ENCODE data around the gene POFUT1. TPM values are rescaled to one million over a fixed set of nuclear protein-coding genes. Genes with fewer than 3 reads are reported as not detected.

POFUT1 gene
- total and polyA plus RNA-seq, 9 of the 15 experiments (the other 6 are each of a cell fraction or from before 2014, with no cell fraction given), result 3.5 to 44.7 (median 23.5) TPM

DNA sequence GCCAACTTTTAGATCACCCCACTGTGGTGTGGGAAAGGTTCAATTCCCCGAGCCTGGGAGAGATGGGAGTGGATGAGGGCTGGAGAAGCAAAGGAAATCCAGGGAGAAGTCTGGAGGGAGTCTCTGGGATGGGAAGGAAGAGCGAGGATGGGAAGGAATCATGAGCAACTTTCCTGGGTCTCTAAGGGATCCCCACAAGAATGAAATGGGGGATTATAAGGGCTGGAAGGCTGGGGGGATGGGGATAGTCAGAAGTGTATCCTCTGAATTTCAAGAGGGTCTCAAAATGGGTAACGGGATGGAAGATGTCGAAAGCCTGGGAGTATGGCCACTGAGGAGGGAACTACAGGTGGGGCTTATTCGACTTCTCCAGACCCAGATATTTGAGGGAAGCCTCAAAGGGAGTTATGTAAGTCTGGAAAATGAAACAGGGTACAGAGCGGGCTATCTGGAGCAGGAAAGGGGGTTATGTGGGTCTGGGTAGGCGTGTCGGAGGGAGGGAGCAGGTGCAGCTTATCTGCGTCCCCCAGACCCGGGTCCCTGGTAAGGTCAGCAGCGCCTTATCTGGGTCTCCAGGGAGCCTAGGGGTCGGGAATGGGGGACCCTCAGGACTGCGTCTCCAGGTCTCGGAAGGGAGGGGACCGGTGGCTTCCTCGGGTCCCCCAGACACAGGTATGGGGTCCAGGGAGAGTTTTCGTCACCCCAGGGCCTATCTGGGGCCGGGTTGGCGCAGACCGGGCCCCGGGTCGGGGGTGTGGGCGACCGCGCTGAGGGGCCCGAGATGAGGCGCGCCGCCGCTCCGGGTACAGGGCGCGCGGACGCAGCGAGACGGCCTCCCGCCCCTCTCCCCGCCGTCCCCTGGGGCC is 687 bp upstream of the POFUT1 start (continued):
- no peak for TF ChIP-seq JUND (IDR thresholded peaks at IDR 0.05; ENCODE audit: borderline replicate concordance, low read depth, low read length)
- no peak for TF ChIP-seq JUND (tag; IDR thresholded peaks at IDR 0.05; ENCODE audit: borderline replicate concordance, low read depth, low read length)
- TF ChIP-seq, protein P1, sequence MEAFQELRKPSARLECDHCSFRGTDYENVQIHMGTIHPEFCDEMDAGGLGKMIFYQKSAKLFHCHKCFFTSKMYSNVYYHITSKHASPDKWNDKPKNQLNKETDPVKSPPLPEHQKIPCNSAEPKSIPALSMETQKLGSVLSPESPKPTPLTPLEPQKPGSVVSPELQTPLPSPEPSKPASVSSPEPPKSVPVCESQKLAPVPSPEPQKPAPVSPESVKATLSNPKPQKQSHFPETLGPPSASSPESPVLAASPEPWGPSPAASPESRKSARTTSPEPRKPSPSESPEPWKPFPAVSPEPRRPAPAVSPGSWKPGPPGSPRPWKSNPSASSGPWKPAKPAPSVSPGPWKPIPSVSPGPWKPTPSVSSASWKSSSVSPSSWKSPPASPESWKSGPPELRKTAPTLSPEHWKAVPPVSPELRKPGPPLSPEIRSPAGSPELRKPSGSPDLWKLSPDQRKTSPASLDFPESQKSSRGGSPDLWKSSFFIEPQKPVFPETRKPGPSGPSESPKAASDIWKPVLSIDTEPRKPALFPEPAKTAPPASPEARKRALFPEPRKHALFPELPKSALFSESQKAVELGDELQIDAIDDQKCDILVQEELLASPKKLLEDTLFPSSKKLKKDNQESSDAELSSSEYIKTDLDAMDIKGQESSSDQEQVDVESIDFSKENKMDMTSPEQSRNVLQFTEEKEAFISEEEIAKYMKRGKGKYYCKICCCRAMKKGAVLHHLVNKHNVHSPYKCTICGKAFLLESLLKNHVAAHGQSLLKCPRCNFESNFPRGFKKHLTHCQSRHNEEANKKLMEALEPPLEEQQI (IDR thresholded peaks at IDR 0.05), result no peak
- TF ChIP-seq NFE2L1 (tag; IDR thresholded peaks at IDR 0.05; ENCODE audit: borderline replicate concordance, low read depth), result no peak
- TF ChIP-seq RNF2 (IDR thresholded peaks at IDR 0.05), result no peak
- TF ChIP-seq, protein P2, sequence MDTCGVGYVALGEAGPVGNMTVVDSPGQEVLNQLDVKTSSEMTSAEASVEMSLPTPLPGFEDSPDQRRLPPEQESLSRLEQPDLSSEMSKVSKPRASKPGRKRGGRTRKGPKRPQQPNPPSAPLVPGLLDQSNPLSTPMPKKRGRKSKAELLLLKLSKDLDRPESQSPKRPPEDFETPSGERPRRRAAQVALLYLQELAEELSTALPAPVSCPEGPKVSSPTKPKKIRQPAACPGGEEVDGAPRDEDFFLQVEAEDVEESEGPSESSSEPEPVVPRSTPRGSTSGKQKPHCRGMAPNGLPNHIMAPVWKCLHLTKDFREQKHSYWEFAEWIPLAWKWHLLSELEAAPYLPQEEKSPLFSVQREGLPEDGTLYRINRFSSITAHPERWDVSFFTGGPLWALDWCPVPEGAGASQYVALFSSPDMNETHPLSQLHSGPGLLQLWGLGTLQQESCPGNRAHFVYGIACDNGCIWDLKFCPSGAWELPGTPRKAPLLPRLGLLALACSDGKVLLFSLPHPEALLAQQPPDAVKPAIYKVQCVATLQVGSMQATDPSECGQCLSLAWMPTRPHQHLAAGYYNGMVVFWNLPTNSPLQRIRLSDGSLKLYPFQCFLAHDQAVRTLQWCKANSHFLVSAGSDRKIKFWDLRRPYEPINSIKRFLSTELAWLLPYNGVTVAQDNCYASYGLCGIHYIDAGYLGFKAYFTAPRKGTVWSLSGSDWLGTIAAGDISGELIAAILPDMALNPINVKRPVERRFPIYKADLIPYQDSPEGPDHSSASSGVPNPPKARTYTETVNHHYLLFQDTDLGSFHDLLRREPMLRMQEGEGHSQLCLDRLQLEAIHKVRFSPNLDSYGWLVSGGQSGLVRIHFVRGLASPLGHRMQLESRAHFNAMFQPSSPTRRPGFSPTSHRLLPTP (IDR thresholded peaks at IDR 0.05; ENCODE audit: borderline replicate concordance, extremely low read depth, insufficient read length), result no peak
- TF ChIP-seq RUNX1 (IDR thresholded peaks at IDR 0.05; ENCODE audit: low read depth), result no peak
- no peak for TF ChIP-seq SLC30A9 (CRISPR knock-in tag; IDR thresholded peaks at IDR 0.05)
- TF ChIP-seq FOSL1 (tag; conservative IDR thresholded peaks at IDR 0.05), result no peak
- 0 out of 2 replicates have a peak, but pooled peaks have one; percentile 57 for TF ChIP-seq SRSF3 (IDR thresholded peaks at IDR 0.05; ENCODE audit: insufficient read depth, low read length)
- TF ChIP-seq, protein P3, sequence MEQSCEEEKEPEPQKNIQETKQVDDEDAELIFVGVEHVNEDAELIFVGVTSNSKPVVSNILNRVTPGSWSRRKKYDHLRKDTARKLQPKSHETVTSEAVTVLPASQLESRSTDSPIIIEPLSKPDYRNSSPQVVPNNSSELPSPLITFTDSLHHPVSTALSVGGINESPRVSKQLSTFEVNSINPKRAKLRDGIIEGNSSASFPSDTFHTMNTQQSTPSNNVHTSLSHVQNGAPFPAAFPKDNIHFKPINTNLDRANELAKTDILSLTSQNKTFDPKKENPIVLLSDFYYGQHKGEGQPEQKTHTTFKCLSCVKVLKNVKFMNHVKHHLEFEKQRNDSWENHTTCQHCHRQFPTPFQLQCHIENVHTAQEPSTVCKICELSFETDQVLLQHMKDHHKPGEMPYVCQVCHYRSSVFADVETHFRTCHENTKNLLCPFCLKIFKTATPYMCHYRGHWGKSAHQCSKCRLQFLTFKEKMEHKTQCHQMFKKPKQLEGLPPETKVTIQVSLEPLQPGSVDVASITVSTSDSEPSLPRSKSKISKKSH (CRISPR knock-in tag; IDR thresholded peaks at IDR 0.05), result no peak
- no peak for TF ChIP-seq ZNF77 (CRISPR knock-in tag; IDR thresholded peaks at IDR 0.05)
- no peak for TF ChIP-seq ELF1 (tag; IDR thresholded peaks at IDR 0.05)
- TF ChIP-seq, protein P4, sequence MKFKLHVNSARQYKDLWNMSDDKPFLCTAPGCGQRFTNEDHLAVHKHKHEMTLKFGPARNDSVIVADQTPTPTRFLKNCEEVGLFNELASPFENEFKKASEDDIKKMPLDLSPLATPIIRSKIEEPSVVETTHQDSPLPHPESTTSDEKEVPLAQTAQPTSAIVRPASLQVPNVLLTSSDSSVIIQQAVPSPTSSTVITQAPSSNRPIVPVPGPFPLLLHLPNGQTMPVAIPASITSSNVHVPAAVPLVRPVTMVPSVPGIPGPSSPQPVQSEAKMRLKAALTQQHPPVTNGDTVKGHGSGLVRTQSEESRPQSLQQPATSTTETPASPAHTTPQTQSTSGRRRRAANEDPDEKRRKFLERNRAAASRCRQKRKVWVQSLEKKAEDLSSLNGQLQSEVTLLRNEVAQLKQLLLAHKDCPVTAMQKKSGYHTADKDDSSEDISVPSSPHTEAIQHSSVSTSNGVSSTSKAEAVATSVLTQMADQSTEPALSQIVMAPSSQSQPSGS (CRISPR knock-in tag; IDR thresholded peaks at IDR 0.05), result 0 out of 2 replicates have a peak, but pooled peaks have one; percentile 31
- TF ChIP-seq, protein P5, sequence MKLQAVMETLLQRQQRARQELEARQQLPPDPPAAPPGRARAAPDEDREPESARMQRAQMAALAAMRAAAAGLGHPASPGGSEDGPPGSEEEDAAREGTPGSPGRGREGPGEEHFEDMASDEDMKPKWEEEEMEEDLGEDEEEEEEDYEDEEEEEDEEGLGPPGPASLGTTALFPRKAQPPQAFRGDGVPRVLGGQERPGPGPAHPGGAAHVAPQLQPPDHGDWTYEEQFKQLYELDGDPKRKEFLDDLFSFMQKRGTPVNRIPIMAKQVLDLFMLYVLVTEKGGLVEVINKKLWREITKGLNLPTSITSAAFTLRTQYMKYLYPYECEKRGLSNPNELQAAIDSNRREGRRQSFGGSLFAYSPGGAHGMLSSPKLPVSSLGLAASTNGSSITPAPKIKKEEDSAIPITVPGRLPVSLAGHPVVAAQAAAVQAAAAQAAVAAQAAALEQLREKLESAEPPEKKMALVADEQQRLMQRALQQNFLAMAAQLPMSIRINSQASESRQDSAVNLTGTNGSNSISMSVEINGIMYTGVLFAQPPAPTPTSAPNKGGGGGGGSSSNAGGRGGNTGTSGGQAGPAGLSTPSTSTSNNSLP (IDR thresholded peaks at IDR 0.05; ENCODE audit: borderline replicate concordance, low read depth, low read length), result no peak
- peak; percentile 84 for TF ChIP-seq ARID1B (IDR thresholded peaks at IDR 0.05)

Measured in K562 (cell line).